HG02981 (cell line): ENCODE data around the gene UBC.
"Not testable (repeated sequence)": the region's sequence is repeated elsewhere in the genome, so short reads cannot be mapped to it uniquely, and the experiment has no call there.

Source experiments
- ATAC-seq: cut with Tn5 transposase; IDR thresholded peaks from one replicate; pipeline ENCODE4 v1.9.1; 2021; ENCODE audit warnings: mild to moderate bottlenecking, moderate library complexity; ENCODE audit not compliant: unreplicated experiment

The UBC gene

GRCh38 chr12:124938108-124938507, 23.7 kb upstream of the UBC start:
- ATAC-seq = no peak

GRCh38 chr12:124931528-124931927, 17.1 kb upstream of the UBC start:
- ATAC-seq = not testable (repeated sequence)

- no peak for ATAC-seq
These were observed 16.1 kb upstream of the UBC start for GRCh38 chr12:124930586-124930985.

- no peak for ATAC-seq
These were observed 15.4 kb upstream of the UBC start for GRCh38 chr12:124929649-124930419.

- ATAC-seq = no peak
These were observed 14.6 kb upstream of the UBC start for GRCh38 chr12:124928912-124929530.

GRCh38 chr12:124928095-124928911, 13.9 kb upstream of the UBC start:
- ATAC-seq = peak; percentile 36

GRCh38 chr12:124927201-124928094, 13.0 kb upstream of the UBC start:
- ATAC-seq = peak; percentile 65

- ATAC-seq = not testable (repeated sequence)
These were observed 11.3 kb upstream of the UBC start for GRCh38 chr12:124925782-124926181.

GRCh38 chr12:124925117-124925516, 10.7 kb upstream of the UBC start:
- ATAC-seq = no peak

GRCh38 chr12:124923905-124924734, 9.7 kb upstream of the UBC start:
- no peak for ATAC-seq

- ATAC-seq = peak; percentile 39
These were observed 7.0 kb upstream of the UBC start for GRCh38 chr12:124921200-124922031.

- ATAC-seq = no peak
These were observed 6.0 kb upstream of the UBC start for GRCh38 chr12:124920353-124920935.

- ATAC-seq = no peak
These were observed 5.3 kb upstream of the UBC start for GRCh38 chr12:124919521-124920352.

- not testable (repeated sequence) for ATAC-seq
These were observed 4.2 kb upstream of the UBC start for GRCh38 chr12:124918622-124918988.

- ATAC-seq = no peak
These were observed 3.6 kb upstream of the UBC start for GRCh38 chr12:124917841-124918621.

GRCh38 chr12:124917135-124917840, 2.8 kb upstream of the UBC start:
- ATAC-seq = peak; percentile 48
